CD4-positive, alpha-beta T cell treated with Interleukin-15 for 1 hour (primary cell): Measurements from ENCODE around the gene VIL1.
A peak's percentile ranks its signal among the peaks of the same experiment; 100 is the strongest.

ENCODE experiments used
- DNase-seq: peaks from one replicate; pipeline ENCODE4 v3.0.0-alpha.2; 2020

VIL1 gene

GRCh38 chr2:218406949-218407618, 11.8 kb upstream of the VIL1 start:
- peak; percentile 73 for DNase-seq

DNA sequence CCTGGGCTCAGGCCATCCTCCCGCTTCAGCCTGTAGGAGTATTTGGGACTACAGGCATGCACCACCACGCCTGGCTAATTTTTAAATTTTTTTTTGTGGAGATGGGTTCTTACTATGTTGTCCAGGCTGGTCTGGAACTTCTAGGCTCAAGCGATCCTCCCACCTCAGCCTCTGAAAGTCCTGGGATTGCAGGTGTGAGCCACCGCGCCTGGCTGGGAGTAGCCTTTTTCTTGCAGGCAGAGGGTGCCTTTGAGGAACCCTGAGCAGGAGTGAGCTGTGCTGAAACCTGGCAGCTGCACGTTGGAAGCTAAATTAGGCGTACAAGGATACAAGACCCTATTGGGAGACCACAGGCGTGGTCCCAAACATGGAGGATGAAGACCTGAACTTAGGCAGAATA, 11.2 kb upstream of the VIL1 start:
- no peak for DNase-seq

DNA sequence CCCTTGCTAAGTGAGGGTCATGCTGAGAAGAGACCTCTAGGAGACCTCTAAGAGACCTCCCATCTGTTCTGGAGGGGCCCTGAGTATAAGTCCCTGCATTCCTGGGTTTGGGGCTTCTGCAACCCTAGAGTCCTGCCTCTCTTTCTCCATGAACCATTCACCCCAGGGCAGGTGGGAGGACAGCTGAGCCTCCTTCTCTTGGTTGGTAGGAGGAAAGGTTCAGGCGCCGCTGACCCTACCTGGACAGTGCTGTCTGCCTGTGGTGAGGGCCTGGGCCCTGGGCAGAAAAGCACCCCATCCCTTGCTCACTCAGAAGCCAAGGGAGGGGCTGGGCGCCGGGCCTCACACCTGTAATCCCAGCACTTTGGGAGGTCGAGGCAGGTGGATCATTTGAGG, 604 bp upstream of the VIL1 start:
- no peak for DNase-seq

GRCh38 chr2:218419630-218420216, 800 bp downstream of the VIL1 start:
- DNase-seq, result no peak

DNA sequence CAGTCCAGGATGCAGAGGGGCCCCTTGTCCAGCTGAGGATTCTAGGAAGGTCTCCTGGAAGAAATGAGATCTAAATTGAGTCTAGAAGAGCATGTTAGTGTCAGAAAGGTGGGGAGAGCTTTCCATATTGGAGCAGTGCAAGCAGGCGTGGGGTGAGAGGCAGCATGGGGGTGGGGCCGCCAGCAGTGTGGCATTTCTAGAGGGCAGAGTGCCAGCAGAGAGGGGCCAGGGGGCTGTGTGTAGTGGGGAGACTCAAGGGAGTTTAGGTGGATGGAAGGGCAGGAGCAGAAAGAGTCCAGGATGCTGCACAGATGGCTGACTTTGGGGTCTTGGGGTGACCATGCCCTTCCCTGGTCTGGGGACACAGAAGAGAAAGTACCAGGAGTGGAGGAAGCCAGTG, 2.1 kb downstream of the VIL1 start:
- DNase-seq, result no peak

GRCh38 chr2:218422403-218423086, 3.6 kb downstream of the VIL1 start:
- DNase-seq, result no peak

- DNase-seq, result no peak
Measured at GRCh38 chr2:218423584-218423983, 4.7 kb downstream of the VIL1 start.

- no peak for DNase-seq
Measured at GRCh38 chr2:218425531-218425930, 6.6 kb downstream of the VIL1 start.

- DNase-seq, result no peak
Measured at GRCh38 chr2:218427741-218428140, 8.8 kb downstream of the VIL1 start.

GRCh38 chr2:218428846-218429558, 10.1 kb downstream of the VIL1 start:
- DNase-seq, result no peak

DNA sequence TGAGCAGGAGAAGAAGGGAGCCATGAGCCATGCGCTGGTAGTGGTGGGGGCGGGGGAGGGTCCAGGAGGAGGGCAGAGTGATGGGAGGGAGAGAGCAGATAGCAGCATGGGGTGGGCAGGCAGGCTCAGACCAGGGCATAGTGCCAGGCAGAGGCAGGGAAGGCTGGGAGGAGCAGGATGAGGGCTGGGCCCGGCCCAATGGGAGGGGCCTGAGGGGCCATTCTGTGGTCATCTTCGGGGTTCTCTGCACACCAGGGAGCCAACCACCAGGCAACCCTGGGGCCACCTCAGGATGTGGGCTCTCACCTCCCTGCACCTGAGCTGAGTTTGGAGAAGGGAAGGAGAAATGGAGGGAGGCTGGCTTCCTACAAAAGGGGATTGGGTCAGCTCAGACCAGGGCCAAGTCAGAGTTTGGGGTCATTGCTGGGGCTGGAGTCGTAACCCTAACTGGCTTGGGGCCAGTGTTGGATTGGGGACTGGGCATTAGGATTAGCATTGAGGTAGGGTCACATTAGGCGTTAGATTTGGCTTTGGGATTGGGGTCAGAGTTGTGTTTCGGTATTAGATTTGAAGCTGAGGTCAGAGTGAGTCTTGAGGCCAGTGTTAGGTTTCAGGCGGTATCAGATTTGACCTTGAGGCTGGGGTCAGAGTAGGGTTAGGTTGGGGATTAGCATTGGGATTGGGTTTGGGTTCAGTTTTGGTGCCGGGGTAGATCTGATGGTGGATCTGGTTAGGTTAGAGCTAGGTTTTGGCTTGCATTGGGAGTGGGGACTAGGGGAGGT, 11.2 kb downstream of the VIL1 start:
- DNase-seq, result no peak

DNA sequence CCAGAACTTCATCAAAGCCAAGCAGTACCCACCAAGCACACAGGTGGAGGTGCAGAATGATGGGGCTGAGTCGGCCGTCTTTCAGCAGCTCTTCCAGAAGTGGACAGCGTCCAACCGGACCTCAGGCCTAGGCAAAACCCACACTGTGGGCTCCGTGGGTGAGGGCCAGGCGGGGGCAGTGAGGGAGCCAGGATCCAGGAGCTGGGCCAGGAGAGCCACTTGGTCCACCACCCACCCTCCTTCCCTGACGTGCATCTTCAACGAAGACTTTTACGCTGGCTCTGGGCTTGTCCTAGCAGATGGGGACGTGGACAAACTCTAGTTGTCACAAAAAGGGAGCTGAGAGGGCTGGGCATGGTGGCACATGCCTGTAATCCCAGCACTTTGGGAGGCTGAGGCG, 11.8 kb downstream of the VIL1 start:
- DNase-seq, result no peak

DNA sequence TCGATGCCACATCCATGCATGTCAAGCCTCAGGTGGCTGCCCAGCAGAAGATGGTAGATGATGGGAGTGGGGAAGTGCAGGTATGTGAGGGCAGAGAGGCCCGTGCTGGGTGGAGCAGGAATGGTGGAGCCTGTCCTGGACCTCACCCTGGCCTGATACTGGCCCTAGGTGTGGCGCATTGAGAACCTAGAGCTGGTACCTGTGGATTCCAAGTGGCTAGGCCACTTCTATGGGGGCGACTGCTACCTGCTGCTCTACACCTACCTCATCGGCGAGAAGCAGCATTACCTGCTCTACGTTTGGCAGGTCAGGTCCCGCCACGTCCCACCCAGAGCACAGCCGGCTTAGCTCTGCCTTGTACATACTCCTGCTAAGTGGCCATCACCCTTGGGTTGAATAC, 13.0 kb downstream of the VIL1 start:
- DNase-seq, result no peak

DNA sequence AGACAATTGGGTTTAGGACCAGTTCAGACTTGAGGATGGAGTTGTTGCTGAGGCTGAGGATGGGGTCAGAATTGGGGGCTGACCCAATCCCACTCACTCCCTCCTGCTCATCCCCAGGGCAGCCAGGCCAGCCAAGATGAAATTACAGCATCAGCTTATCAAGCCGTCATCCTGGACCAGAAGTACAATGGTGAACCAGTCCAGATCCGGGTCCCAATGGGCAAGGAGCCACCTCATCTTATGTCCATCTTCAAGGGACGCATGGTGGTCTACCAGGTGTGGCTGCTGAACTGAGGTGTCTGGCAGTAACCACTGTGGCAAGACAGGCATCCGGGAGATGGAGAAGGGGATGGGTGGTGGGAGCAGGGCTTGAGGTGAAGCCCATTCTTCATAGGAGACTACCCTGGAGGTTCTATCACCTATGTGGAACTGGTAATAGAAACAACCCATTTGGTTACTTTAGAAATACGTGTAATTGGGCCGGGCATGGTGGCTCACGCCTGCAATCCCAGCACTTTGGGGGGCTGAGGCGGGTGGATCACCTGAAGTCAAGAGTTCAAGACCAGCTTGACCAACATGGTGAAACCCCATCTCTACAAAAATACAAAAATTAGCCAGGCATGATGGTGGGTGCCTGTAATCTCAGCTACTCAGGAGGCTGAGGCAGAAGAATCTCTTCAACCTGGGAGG, 13.9 kb downstream of the VIL1 start:
- DNase-seq, result no peak

DNA sequence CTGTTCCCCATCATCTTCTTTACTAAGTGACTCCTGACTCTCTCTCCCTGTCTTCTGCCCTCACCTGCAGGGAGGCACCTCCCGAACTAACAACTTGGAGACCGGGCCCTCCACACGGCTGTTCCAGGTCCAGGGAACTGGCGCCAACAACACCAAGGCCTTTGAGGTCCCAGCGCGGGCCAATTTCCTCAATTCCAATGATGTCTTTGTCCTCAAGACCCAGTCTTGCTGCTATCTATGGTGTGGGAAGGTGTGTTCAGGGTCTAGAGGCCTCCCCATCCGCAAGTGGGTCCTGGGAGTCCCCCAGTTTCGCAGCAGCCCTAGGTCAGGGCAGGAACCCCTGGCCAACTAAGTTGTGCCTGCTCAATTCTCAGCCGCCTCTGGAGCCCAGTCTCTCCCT, 15.5 kb downstream of the VIL1 start:
- DNase-seq, result no peak

DNA sequence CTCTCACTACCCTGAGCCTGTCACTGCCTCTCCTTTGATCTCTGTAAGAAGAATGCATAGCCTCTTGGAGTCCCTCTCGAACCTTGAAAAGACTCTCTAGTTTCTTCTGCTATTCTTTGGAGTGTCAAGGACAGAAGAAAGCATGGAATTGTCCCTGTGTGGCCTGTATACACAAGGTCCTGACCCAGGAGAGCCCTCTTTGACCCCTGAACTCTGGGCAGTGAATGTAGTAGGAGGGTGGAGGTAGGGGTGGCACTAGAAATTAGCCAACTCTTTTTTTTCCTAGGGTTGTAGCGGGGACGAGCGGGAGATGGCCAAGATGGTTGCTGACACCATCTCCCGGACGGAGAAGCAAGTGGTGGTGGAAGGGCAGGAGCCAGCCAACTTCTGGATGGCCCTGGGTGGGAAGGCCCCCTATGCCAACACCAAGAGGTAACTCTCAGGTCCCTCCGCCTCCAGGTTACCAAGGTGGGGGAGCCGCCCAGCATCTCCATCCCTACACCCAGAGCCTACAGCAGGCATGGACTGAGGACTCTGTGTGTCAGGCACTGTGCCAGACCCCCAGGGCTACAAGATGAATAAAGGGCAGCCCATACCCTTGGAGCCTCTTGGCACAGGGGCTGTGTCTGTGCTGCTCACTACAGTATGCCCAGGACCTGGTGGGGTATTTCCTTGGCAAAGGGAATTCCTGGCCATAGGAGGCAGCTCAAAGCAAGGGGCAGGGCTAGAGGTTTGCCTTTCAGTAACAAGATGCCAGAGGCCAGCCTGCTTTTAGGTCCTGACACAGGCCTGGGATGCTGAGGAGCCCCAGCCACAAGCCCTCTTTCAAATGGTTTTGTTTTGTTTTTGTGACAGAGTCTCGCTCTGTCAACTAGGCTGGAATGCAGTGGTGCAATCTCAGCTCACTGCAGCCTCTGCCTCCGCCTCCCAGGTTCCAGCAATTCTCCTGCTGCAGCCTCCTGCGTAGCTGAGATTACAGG, 16.4 kb downstream of the VIL1 start:
- DNase-seq, result no peak

DNA sequence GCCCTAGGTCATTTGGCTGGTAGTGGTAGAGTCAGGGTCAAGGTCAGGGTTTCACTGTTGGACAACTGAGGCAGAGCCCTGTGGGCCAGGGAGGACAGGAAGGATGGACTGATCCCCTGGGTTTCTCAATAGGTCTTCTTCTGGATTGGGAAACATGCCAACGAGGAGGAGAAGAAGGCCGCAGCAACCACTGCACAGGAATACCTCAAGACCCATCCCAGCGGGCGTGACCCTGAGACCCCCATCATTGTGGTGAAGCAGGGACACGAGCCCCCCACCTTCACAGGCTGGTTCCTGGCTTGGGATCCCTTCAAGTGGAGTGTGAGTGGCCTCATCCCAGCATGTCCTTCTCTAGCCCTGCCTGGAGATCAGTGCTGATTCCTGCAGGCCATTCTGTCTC, 18.1 kb downstream of the VIL1 start:
- DNase-seq, result no peak

- DNase-seq, result no peak
Measured at GRCh38 chr2:218437969-218438368, 19.0 kb downstream of the VIL1 start.

- no peak for DNase-seq
Measured at GRCh38 chr2:218438596-218438995, 19.7 kb downstream of the VIL1 start.

GRCh38 chr2:218444692-218445357, 25.9 kb downstream of the VIL1 start:
- DNase-seq, result no peak

DNA sequence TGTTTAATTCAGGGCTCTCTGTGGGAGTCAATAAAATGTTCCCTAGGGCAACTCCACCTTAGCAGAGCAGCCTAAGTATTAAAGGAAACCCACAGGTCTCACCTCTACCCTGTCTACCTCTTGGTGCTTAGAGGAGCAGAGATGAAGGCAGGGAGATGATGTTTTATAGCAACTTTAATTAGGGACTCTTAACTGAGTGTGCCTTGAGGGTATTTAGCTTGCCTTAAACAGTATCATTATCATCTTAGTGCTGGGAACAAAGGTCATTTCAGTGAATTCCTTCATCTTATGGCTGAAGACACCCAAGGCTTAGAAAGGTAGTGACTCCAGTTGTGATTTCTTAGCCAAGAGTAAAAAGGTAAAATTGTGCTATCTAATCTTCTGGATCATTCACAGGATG, 26.7 kb downstream of the VIL1 start:
- no peak for DNase-seq
